Measurements from ENCODE around the gene BBS1.

DNA sequence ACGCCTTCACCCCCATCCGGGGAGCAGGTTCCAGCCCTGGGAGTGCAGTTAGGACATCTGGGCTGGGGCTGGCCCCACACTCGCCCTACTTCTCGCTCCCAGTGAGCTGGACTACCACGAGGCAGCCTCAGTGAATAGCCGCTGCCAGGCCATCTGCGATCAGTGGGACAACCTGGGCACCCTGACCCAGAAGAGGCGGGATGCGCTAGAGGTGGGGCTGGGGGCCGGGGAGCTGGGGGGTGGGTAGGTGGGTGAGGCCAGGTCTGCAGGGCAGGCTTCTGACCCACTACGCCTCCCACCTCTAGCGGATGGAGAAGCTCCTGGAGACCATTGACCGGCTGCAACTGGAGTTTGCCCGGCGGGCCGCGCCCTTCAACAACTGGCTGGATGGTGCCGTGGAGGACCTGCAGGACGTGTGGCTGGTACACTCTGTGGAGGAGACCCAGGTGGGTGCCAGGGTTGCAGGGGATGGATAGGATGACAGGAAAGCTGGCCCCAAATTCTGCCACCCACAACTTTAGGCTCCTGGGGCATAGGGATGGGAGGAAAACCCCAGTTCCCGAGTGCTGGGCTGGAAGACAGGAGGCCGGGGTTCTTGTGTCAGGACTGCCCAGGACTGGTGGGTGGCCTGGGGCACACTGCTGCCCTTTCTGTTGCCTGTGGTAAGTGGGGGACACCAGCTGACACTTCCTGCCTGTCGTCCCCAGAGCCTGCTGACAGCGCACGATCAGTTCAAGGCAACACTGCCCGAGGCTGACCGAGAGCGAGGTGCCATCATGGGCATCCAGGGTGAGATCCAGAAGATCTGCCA, 49.6 kb downstream of the BBS1 start:
- TF ChIP-seq, protein P1, sequence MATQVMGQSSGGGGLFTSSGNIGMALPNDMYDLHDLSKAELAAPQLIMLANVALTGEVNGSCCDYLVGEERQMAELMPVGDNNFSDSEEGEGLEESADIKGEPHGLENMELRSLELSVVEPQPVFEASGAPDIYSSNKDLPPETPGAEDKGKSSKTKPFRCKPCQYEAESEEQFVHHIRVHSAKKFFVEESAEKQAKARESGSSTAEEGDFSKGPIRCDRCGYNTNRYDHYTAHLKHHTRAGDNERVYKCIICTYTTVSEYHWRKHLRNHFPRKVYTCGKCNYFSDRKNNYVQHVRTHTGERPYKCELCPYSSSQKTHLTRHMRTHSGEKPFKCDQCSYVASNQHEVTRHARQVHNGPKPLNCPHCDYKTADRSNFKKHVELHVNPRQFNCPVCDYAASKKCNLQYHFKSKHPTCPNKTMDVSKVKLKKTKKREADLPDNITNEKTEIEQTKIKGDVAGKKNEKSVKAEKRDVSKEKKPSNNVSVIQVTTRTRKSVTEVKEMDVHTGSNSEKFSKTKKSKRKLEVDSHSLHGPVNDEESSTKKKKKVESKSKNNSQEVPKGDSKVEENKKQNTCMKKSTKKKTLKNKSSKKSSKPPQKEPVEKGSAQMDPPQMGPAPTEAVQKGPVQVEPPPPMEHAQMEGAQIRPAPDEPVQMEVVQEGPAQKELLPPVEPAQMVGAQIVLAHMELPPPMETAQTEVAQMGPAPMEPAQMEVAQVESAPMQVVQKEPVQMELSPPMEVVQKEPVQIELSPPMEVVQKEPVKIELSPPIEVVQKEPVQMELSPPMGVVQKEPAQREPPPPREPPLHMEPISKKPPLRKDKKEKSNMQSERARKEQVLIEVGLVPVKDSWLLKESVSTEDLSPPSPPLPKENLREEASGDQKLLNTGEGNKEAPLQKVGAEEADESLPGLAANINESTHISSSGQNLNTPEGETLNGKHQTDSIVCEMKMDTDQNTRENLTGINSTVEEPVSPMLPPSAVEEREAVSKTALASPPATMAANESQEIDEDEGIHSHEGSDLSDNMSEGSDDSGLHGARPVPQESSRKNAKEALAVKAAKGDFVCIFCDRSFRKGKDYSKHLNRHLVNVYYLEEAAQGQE (IDR thresholded peaks at IDR 0.05; ENCODE audit: low read depth), result no peak
- TF ChIP-seq YY1 (IDR thresholded peaks at IDR 0.05; ENCODE audit: low read depth), result no peak

All from Ishikawa (cell line).